G401 (cell line): ENCODE data around the gene DOK6. TPM values are rescaled to one million over a fixed set of nuclear protein-coding genes. Genes with fewer than 3 reads are reported as not detected.
"Not testable (repeated sequence)": the region's sequence is repeated elsewhere in the genome, so short reads cannot be mapped to it uniquely, and the experiment has no call there.

Experiments
- DNase-seq: peaks from one replicate; pipeline ENCODE4 v3.0.0-alpha.2; 2015; ENCODE audit warnings: low spot score
- in situ Hi-C: cut with HindIII; loops from 2 replicates; pipeline ENCODE4 v1.10.0; 2016; ENCODE audit warnings: low sequenced_read_pairs, mixed read lengths
- total RNA-seq: library from RNA; depleted of rRNA; stranded (reverse); fragments of >200 nt; shearing (Covaris generic); gene quantifications from 2 replicates; pipeline ENCODE4 v1.2.3, GENCODE V29; 2014

Gene DOK6
- total RNA-seq, 1 experiment from 2014 or later: 0.10 TPM

GRCh38 chr18:69658103-69658502 is 257.4 kb downstream of the DOK6 start:
- in situ Hi-C loops: no loop called here
- DNase-seq: no peak

GRCh38 chr18:69658685-69659084 is 258.0 kb downstream of the DOK6 start:
- in situ Hi-C loops: no loop called here
- DNase-seq: no peak

GRCh38 chr18:69659142-69659651 is 258.5 kb downstream of the DOK6 start:
- in situ Hi-C loops: no loop called here
- peak; percentile 46 for DNase-seq

- in situ Hi-C loops, DNase-seq: not testable (repeated sequence)
Measured at GRCh38 chr18:69662090-69662489, 261.4 kb downstream of the DOK6 start.

- no peak for DNase-seq
- in situ Hi-C loops: no loop called here
Measured at GRCh38 chr18:69664399-69664798, 263.7 kb downstream of the DOK6 start.

- DNase-seq: no peak
- in situ Hi-C loops: no loop called here
Measured at GRCh38 chr18:69674292-69674877, 273.7 kb downstream of the DOK6 start.

GRCh38 chr18:69674966-69675365 is 274.3 kb downstream of the DOK6 start:
- in situ Hi-C loops: no loop called here
- DNase-seq: no peak

GRCh38 chr18:69677595-69677994 is 276.9 kb downstream of the DOK6 start:
- in situ Hi-C loops: no loop called here
- DNase-seq: no peak

- DNase-seq: no peak
- in situ Hi-C loops: no loop called here
Measured at GRCh38 chr18:69680123-69680522, 279.4 kb downstream of the DOK6 start.

GRCh38 chr18:69683176-69683575 is 282.5 kb downstream of the DOK6 start:
- in situ Hi-C loops: no loop called here

GRCh38 chr18:69684789-69685188 is 284.1 kb downstream of the DOK6 start:
- in situ Hi-C loops: no loop called here
- no peak for DNase-seq

More at GRCh38 chr18:69683176-69683575, 282.5 kb downstream of the DOK6 start:
- no peak for DNase-seq

- no peak for DNase-seq
- in situ Hi-C loops: no loop called here
Measured at GRCh38 chr18:69686861-69687260, 286.2 kb downstream of the DOK6 start.

GRCh38 chr18:69689121-69689759 is 288.6 kb downstream of the DOK6 start:
- in situ Hi-C loops: no loop called here
- no peak for DNase-seq

GRCh38 chr18:69691008-69691760 is 290.5 kb downstream of the DOK6 start:
- no peak for DNase-seq
- in situ Hi-C loops: no loop called here

- in situ Hi-C loops: no loop called here
- DNase-seq: no peak
Measured at GRCh38 chr18:69697069-69697468, 296.4 kb downstream of the DOK6 start.

GRCh38 chr18:69697689-69698088 is 297.0 kb downstream of the DOK6 start:
- in situ Hi-C loops: no loop called here
- no peak for DNase-seq

- no peak for DNase-seq
- in situ Hi-C loops: no loop called here
Measured at GRCh38 chr18:69701305-69701704, 300.6 kb downstream of the DOK6 start.

GRCh38 chr18:69703461-69703860 is 302.8 kb downstream of the DOK6 start:
- in situ Hi-C loops: no loop called here
- DNase-seq: no peak

GRCh38 chr18:69705987-69706386 is 305.3 kb downstream of the DOK6 start:
- no peak for DNase-seq

GRCh38 chr18:69708844-69709243 is 308.2 kb downstream of the DOK6 start:
- no peak for DNase-seq
- in situ Hi-C loops: no loop called here

More at GRCh38 chr18:69705987-69706386, 305.3 kb downstream of the DOK6 start:
- in situ Hi-C loops: no loop called here
